Activated T-cell treated with anti-CD3 and anti-CD28 coated beads for 4 hours (primary cell): ENCODE data around the gene PLPP1.
"Not testable (repeated sequence)": the region's sequence is repeated elsewhere in the genome, so short reads cannot be mapped to it uniquely, and the experiment has no call there.

Experiments
- DNase-seq: peaks from one replicate; pipeline ENCODE4 v3.0.0-alpha.2; 2020

Gene PLPP1

GRCh38 chr5:55544341-55544740 lies 9.6 kb upstream of the PLPP1 start:
- DNase-seq = no peak

- no peak for DNase-seq
Observed at GRCh38 chr5:55541056-55541635, 6.4 kb upstream of the PLPP1 start.

GRCh38 chr5:55540525-55540924 lies 5.8 kb upstream of the PLPP1 start:
- DNase-seq = no peak

DNA sequence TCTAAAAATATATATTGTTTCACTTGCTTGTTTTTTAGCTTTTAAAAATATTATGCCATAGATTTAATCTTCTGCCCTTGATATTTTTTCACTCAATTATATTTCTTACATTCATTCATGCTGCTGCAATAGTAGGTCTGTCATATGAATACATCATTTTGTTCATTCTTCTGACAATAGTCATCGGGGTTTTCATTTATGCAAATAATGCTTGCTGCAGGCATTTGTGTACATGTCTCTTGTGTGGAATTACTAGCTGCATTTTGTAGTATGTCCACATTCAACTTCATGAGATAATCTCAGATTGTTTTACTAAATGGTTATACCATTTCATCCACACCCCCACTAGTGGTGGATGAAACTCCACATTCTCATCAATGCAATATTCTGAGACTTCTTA lies 5.3 kb upstream of the PLPP1 start:
- no peak for DNase-seq

DNA sequence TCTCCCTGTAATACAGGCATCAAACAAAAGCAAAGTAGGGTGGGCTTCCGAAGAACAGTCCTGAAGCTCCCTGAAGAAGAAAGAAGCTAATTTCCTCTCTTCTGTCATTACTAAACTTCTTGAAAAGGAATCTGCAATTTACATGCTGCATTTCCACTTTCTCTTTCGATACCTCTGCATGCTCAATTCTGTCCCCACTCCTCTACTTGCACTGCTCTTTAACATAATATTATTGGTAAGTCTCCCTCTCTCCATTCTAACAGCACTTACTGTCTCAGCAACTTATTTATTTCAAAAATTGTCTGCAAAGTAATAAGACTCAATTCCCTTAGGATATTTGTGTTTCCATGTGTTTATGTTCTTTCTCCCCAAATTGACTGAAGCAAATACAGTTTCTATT lies 3.9 kb upstream of the PLPP1 start:
- DNase-seq = no peak

DNA sequence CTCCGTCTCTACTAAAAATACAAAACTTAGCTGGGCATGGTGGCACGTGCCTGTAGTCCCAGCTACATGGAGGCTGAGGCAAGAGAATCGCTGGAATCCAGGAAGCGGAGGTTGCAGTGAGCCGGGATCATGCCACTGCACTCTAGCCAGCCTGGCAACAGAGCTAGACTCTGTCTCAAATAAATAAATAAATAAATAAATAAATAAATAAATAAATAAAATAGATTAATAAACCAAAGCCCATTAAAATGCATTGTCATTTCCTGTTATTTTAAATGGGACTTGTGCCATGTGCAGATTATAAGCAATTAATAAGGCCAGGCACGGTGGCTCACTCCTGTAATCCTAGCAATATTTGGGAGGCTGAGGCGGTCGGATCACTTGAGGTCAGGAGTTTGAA lies 2.6 kb upstream of the PLPP1 start:
- not testable (repeated sequence) for DNase-seq

- no peak for DNase-seq
Observed at GRCh38 chr5:55535199-55535905, 588 bp upstream of the PLPP1 start.

- no peak for DNase-seq
Observed at GRCh38 chr5:55533521-55534435, 986 bp downstream of the PLPP1 start.

- DNase-seq = no peak
Observed at GRCh38 chr5:55530669-55531068, 4.1 kb downstream of the PLPP1 start.

DNA sequence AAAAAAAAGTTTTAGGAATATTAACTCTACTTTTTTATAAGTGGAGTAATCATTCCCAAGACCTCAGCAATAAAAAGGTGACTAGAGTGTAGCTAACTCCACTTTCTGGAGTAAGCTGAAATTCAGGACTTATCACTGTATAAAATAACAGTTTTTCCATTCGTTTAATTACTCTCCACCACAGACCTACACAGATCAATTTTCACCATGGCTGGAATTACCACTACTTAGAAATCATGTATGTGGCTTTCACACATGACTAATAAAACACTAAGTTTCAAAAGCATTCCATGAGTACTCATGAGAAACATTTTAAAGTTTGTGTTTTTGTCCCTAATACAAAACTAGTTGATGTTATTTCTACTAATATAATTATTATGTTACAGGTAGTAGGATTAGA lies 9.9 kb downstream of the PLPP1 start:
- DNase-seq = no peak

GRCh38 chr5:55523293-55523692 lies 11.5 kb downstream of the PLPP1 start:
- no peak for DNase-seq

GRCh38 chr5:55521881-55522280 lies 12.9 kb downstream of the PLPP1 start:
- DNase-seq = no peak

- DNase-seq = no peak
Observed at GRCh38 chr5:55520117-55520839, 14.5 kb downstream of the PLPP1 start.

GRCh38 chr5:55518831-55519390 lies 15.9 kb downstream of the PLPP1 start:
- DNase-seq = no peak

DNA sequence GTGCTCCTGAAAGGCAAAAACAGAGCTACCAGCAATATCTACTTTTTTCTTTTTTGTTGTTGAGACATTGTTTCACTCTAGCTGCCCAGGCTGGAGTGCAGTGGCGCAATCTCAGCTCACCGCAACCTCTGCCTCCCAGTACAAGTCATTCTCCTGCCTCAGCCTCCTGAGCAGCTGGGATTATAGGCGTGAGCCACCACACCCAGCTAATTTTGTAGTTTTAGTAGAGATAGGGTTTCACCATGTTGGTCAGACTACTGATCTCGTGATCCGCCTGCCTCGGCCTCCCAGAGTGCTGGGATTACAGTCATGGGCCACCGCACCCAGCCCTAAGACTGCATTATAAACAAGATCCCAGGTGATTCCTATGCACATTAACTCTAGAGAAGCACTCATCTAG lies 17.0 kb downstream of the PLPP1 start:
- DNase-seq = no peak

DNA sequence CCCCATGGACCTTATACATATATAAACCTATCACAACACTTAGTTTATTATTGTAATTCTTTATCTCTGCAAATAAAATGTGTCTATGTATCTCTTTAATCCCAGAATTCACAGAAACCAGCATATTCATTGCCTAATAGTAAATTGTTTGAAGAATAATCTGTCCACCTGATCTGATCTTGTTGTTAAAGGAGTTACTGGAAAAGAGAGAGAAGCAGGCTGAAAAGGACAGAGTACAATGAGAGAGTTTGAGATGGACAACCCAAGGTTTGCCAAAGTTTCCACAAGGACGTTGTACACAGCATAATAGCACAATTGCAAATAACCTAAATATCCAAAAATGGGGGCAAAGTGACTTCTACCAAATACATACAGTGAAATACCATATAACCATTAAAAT lies 23.8 kb downstream of the PLPP1 start:
- no peak for DNase-seq

- DNase-seq = no peak
Observed at GRCh38 chr5:55510523-55510880, 24.3 kb downstream of the PLPP1 start.

- no peak for DNase-seq
Observed at GRCh38 chr5:55509796-55510522, 24.8 kb downstream of the PLPP1 start.

GRCh38 chr5:55509097-55509496 lies 25.7 kb downstream of the PLPP1 start:
- DNase-seq = no peak

GRCh38 chr5:55507574-55507973 lies 27.2 kb downstream of the PLPP1 start:
- no peak for DNase-seq

DNA sequence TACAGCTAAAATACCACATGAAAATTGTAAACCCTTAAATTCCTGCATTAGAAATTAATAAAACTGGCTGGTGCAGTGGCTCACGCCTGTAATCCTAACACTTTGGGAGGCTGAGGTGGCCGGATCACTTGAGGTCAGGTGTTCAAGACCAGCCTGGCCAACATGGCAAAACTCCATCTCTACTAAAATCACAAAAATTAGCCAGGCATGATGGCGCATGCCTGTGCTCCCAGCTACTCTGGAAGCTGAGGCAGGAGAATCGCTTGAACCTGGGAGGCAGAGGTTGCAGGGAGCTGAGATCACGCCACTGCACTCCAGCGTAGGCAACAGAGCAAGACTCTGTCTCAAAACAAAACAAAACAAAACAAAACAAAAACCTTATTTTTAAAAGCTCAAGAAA lies 29.1 kb downstream of the PLPP1 start:
- not testable (repeated sequence) for DNase-seq

DNA sequence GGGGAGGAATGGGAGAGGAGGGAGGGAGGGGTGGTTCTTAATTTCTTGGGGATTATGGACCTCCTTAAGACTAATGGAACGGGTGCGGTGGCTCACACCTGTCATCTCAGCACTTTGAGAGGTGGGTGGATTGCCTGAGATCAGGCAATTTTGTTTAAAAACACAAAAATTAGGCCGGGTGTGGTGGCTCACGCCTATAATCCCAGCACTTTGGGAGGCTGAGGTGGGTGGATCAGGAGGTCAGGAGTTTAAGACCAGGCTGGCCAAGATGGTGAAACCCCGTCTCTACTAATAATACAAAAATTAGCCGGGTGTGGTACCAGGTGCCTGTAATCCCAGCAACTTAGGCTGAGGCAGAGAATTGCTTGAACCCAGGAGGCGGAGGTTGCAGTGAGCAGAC lies 30.8 kb downstream of the PLPP1 start:
- DNase-seq = not testable (repeated sequence)
